GM21717 (cell line): Measurements from ENCODE around the gene LHPP.
"Not testable (repeated sequence)": the region's sequence is repeated elsewhere in the genome, so short reads cannot be mapped to it uniquely, and the experiment has no call there.

Experiments
- ATAC-seq: cut with Tn5 transposase; IDR thresholded peaks from one replicate; pipeline ENCODE4 v1.9.1; 2021; ENCODE audit warnings: mild to moderate bottlenecking, moderate library complexity; ENCODE audit not compliant: unreplicated experiment

LHPP gene

DNA sequence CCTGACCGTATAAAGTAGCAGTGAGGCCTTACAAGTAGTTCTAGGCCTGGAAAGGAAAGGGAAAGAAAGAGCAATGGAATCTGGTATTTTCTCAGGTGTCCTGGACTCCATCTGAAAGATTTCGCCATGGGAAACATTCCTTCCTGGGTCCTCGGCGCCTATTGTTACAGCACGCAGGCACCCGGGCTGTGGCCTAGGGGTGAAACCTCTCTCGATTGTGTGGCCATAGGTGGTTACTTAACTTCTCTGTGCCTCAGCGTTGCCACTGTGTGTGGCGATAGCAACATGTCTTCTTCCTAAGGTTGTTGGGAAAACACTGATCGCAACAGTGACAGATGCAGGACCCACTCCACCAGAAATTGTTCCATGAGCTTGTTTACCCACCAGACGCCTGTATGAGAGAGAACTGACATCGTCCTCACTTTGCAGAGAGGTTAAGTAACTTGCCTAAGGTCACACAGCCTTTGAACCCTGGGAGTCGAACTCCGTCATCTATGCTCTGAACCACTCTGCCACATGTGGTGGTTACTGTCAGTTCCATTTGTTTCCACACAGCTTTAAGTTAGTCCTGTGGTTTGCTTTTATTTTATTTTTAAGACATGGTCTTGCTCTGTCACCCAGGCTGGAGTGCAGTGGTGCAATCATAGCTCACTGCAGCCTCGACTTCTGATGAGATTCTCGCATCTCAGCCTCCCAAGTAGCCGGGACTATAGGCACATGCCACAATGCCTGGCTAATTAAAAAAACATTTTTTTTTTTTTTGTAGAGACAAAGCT is 73.4 kb downstream of the LHPP start:
- no peak for ATAC-seq

GRCh38 chr10:124535731-124536495 is 74.3 kb downstream of the LHPP start:
- no peak for ATAC-seq

DNA sequence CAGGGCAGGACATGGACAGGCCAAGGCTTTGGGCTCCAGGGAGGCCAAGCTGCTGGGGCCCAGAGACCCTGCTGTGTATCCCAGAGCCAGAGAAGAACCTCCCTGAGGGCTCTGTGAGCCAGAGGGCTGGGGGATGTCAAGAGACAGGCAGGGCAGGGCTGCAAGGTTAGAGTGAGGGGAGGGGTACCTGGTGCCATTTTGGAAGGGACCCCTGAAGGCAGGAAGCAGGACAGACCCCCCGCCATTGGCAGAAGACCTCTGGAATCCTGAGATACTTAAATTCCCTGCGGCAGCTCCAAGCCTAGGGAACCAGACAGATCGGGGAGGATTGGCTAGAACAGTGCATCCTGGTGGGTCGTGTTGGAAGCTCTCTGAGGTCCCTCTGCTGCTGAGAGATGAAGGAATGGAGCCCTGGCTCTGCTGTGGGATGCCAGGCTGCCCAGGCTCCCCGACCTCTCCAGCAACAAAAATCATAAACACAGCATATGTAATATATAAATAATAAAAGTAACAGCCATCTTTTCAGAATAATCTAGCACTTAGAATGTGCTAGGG is 75.0 kb downstream of the LHPP start:
- ATAC-seq: no peak

GRCh38 chr10:124537166-124537725 is 75.6 kb downstream of the LHPP start:
- ATAC-seq: no peak

DNA sequence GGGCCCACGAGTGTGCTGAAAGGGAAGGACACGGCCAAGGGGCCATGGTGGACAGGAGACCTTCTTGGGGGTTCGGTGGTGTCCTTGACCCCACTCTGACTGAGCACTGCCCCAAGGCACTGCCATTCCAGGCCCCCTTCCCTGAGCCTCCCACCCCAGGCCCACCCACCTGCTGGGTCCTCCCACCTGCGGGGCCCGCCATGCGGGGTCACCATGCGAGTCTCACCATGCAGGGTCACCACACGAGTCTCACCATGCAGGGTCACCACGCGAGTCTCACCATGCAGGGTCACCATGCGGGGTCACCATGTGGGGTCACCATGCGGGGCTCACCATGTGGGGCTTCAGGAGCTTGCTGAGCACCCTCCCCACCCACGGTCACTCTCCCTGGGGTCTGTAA is 76.3 kb downstream of the LHPP start:
- no peak for ATAC-seq

GRCh38 chr10:124538706-124539105 is 77.1 kb downstream of the LHPP start:
- no peak for ATAC-seq

DNA sequence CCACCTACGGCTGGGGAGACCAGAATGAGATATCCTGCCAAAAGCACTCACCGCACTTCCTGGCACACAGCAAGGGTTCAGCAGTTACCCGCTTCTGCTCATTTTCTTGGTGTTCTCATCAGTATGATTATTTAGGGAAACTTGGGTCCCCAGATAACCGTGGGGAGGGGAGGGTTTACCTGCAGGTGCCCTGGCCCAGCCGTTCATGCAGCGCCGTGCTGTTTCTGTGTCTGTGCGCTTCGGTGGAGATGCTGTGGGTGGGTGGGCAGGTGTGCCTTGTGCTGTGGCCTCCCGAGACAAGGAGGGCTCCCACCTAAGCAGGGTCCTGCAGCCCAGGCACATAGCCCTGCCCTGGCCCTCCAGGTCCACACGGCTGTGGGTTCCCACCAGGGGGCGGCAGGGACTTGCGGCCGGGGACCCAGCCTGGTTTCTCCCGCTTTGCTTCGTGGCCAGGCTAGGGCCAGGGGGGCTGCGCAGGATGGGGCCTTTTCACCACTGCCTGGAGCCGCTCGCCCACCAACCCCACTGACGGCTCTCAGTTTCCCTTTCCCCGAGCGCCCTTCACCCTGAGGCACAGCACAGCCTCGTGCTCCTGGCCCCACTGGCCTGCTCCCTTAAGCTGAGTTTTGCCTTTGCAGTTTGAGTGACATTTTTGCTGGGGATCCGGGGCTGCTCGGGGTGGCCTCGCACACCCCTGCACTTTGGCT is 78.5 kb downstream of the LHPP start:
- peak; percentile 56 for ATAC-seq

DNA sequence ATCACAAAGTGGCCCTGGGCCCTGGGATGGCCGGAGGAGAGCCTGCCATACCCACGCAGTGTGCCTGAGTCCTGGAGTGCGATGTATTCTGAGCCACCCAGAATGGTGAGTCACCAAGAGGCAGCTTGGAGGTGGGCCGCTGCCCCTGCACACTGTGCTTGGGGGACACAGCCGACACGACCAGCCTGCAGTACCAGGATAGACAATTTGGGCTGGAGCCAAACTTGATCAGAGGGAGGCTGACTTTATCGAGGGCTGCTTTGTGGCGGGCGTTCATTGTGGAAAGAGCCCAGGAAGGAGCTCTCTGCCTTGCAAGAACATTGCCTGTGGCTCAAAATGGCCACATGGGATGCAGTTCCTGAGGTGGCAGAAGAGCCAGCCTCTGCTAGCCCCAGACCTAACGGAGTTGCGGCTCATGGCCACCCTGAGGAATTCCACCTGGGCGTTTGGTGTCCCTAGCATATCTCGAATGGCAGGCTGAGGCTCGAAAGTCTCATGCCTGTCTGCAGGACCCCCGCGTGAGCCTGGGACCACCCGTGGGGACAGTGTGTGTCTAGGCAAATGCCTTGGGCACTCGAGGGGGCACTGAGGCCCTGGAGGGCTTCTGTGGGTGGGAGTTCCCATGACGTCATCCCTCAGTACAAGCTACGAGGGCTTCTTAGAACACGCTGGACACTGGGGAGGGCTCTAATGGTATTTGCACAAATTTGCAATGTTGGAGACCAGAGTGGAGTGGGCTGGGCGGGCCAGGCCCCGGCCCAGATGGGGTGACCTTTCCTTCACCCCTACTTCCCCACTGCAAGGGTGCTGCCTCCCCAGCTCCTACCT is 79.7 kb downstream of the LHPP start:
- ATAC-seq: no peak

GRCh38 chr10:124542336-124542735 is 80.7 kb downstream of the LHPP start:
- ATAC-seq: no peak

DNA sequence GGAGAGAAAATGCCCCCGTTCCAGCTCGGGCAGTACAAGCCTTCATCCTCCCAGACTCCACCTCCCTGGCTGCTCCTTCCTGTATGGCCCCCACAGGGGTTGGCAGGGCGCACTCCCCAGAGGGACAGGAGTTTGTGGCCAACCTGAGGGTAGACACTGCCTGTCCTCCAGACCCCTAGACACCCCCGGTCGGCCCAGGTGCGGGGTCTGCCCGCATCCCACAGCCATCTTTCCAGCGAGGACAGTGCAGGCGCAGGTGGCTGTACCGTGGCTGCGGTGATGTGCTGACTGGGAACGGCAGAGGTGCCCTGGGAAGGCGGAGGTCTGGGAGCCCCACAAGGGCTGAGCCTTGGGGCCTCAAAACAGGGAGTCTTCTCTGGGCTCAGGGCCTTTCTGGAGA is 81.5 kb downstream of the LHPP start:
- ATAC-seq: no peak

DNA sequence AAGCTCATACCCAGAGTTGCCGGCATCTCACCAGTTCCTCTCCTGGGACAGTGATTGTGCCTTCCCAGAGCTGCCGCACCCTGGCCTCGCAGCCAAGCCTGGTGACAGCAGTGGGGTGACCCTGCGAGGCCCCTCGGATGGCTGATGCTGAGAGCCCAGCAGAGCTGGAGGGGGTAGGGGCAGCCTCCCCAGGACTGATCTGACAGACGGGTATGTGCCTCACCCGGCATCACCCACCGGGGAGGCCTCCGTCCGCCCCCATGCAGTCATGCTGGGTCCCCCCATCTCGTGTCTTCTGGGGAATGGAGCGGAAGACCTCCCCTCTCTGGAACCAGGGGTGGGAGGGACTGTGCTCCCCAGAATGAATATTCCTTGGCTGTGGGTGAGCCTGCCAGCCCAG is 82.3 kb downstream of the LHPP start:
- no peak for ATAC-seq

GRCh38 chr10:124544711-124545110 is 83.1 kb downstream of the LHPP start:
- ATAC-seq: no peak

GRCh38 chr10:124545351-124546054 is 83.9 kb downstream of the LHPP start:
- ATAC-seq: no peak

DNA sequence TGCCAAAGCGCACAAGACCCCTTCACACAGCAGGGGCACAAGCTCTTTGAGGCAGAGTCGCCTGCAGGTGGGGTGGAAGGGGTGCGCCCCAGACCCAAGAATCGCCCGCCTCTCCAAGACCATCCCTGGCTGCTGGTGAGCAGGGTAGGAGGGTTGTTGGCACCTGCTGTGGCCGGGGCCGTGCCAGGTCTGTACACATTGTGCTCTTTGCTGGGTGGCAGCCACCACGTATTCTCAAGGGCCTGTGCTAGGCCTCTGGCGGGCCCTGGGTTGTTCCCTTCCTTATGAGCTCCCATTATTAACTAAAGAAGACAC is 84.4 kb downstream of the LHPP start:
- no peak for ATAC-seq

DNA sequence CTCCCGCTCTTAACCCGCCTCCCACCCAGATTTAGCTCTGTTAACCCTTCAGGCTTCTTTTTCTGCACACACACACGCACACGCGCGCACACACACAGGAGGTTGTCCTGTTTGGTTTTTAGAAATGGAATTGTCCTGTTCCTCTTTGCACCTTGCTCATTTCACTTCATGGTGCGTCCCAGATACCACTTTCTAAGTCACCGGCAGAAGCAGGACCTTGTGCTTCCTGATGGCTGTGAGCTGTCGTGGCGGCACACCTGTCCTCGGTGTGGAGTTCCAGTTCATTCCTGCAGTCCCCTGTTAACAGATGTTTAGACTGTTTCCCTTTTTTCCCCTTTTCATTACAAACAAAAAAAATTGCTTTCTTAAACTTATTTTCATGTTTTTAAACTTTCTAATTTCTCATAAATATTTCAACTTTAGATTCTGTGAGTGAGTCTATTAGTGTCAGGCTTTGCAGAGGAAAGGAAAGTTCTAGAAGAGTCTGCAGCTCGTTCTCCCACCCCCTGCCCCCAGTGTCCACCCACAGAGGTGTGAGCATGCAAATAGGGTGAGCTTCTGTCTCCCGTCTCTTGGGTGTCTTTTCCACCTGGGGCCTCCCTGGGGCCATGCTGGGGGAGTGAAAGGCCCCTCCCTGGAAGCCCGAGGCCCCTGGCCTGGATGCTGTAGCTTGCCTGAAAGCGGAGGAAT is 85.5 kb downstream of the LHPP start:
- no peak for ATAC-seq

DNA sequence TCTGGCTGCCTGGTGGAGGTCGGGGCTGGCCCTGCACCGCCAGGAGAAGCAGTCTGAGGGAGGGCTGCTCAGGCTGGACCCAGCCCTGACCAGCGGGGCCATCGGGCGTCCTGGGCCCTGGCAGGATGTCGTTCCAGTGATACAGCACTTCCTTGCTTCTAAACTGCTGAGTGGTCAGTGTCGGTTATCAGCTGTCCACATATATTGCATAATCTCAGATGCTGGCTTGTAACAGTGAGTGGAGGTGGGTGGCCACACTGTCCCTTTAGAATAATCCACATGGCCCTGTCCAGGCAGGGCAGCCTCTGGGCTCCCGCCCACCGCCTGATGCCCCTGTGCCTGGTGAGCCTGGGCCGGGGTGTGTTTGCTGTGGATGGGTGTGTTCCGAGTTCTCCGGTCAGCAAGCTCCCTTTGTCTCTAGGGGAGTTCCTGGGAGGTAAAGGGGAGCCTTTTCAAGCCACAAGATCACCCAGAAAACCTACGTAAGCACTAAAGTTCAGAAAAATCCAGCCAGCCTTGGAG is 86.1 kb downstream of the LHPP start:
- no peak for ATAC-seq

DNA sequence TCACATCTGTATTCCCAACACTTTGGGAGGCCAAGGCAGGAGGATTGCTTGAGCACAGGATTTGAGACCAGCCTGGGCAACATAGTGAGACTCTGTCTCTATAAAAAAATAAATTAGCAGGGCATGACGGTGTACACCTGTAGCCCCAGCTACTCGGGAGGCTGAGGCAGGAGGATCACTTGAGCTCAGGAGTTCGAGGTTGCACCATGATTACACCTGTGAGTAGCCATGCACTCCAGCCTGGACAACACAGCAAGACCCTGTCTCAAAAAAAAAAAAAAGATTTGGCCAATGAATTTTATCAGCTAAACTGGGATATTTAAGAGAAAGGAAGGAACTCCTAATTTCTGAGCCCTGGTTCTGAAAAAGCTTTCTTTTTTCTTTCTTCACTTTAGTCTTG is 87.5 kb downstream of the LHPP start:
- ATAC-seq: not testable (repeated sequence)

DNA sequence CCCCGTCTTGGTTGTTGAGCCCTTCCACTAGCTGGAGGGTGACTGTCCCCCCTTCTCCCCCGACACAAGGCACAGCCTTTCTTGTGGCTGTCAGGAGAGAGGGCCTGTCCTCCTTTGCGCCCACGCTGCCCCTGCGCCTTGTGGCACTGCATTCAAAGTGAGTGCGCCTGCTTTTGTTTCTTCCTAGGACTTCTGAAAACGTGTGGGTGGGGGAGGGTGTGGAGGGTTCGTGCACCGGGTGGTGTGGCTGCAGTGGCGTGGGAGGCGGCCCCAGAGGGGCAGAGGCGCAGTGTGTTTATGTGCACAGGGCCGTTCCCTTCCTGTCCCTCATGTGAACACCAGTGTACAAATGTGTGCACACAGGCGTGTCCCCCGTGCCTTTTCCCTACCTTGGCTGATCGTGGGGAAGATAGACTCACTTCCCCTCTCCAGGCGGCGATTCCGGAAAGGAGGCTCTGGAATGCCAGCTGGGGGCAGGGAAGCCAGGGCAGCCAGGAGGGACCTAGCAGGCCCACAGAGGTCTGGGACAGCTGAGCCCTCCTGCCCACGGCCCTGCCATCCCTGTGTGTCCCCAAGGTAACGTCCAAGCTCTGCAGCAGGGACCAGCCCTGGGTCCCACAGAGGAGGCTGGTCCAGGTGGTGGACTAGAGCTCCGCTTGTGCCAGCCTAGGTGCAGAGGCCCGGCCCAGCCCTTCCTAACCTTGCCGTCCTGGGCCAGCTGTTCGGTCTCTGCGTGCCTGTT is 88.8 kb downstream of the LHPP start:
- ATAC-seq: no peak
